Raji (cell line): Measurements from ENCODE around the gene OXTR.

Experiments
- POLR2A ChIP-seq: IDR thresholded peaks from 2 replicates; pipeline ENCODE4 v1.6.1; 2011; ENCODE audit warnings: low read depth, low read length, control low read depth; ENCODE audit not compliant: insufficient read depth

Gene OXTR

DNA sequence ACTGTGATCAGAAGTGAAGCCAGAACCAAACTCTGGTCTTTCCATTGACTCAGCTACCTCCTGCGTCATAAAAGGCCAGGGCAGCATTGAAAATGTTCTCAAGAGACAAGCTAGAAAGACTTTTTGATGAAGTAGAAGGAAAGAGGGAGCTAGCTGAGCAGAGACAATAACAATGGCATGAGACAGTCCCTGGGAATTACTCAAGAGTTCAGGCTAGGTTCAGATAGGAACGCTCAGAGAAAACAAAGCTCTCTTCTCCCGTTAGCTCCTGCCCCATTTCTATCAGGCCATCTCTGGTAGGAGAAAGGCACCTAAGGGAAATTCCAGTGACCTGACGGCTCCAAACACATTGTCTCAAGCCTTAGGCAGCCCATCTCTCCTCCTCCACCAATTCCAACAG lies 7.0 kb upstream of the OXTR start:
- no peak for TF ChIP-seq POLR2A

DNA sequence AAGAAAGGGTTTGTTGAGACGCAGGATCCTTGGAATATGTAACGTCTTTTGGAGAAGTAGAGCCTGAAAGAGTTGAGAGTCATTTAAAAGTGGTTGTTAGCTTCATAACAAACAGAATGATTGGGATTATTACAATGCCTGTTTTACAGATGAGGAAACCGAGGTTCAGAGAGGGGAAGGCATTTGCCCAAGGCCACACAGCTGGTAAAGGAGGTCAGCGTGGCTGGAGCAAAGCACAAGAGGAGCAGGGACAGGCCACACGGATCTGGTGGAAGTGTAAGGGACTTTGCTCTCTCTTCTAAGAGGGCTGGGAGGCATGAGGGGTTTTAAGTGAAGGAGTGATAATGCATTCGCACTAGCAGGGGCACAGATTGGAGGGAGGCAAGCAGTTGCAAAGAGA lies 6.2 kb upstream of the OXTR start:
- no peak for TF ChIP-seq POLR2A

DNA sequence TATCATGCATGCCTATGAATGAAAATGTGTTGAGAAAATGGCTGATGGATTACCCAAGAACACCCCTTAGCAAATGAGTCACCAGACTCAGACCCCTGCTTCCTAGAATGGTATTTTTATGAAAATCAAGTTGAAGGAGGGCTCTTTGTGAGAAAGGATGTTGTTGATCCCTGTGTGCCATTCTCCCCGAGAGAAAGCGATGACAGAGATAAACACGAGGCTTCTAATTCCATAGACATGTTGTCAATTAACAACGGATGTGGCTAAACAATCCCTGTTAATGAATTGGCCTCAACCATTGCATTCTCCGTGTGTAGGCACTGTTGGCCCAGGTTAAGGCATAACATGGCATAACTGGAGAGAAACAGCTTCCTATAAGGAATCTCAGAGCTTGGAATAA lies 5.8 kb upstream of the OXTR start:
- TF ChIP-seq POLR2A, result no peak

DNA sequence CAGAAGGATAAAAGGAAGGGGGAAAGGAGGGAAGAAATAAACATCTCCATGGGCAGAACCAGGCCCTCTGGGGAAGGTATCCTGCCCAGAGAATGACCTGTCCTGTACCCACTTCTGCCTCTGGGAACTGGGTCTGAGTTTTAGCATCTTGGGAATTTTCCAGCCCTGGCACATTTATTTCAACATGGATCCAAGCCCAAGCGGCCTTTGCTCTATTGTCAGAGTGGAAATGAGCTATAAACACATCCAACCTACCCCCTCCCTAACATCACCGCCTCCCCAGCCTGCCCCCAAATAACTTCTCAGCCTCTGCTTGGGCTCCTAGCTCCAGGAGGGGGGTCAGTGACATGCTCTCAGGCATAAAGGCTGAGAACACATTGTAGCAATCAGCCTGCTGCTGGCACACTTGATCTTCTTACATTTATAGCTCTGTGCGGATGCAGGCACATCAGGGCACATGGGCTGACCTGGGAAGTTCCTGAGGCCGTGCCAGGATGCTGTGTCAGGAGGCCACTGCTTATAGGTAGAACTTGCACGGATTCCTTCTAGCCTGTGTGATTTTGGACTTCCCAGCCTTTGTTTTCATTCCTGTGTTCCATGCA lies 4.6 kb upstream of the OXTR start:
- no peak for TF ChIP-seq POLR2A

DNA sequence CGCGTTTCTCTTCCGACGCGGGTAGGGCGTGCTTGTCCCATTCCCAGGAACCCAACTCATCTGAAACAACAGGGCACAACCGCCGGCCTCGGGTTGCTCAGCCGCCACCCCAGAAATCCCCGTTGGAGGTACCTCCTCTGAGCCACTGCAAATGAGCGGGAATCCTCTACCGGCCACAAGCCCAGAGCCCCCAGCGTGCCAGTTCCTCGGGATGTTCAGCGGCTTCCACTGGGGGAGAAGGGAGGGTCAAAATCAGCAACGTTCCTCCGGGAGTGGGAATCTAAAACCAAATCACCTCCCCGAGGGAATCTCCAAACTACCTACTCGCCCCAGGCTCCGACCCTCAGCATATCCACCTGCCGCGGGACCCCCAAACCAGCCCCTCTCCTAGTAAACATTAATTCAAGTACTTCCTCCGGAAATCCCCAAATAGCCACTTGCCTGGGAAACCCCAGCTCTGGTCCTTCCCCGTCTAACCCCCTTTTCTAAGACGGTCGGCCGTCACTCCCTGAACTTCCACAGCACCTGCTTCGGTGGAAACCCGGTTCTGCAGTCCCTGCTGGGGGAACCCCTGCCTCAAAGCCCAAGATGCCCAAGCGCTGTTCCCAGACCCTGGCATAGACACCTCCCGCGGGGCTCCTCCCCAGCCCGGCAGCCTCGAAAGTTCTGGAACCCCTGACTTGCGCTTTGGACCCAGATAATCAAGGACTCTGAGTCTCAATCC lies 887 bp downstream of the OXTR start:
- TF ChIP-seq POLR2A, result no peak

DNA sequence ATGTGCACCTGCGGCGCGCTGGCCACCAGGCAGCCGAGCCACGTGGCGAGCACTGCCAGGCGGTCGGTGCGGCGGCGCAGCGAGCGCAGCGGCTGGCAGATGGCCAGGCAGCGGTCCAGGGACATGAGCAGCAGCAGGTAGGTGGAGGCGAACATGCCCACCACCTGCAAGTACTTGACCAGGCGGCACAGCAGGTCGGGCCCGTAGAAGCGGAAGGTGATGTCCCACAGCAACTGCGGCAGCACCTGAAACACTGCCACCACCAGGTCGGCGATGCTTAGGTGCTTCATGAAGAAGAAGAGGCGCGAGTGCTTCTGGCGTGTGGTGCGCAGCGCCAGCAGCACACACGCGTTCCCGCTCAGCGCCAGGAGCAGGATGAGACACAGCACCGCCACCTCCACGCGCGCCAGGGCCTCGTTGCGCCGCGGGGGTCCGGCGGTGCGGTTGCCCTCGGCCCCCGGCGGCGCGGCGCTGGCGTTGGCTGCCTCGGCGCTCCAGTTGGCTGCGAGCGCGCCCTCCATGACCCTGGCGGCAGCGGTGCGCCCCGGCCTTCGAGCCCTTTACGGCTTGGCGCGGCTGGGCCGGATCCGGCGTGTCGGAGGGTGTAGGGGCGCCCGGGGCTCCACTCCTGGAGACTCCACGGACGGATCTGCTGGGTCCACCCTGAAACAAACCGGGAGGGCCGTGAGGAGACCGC lies 1.6 kb downstream of the OXTR start:
- TF ChIP-seq POLR2A, result no peak

DNA sequence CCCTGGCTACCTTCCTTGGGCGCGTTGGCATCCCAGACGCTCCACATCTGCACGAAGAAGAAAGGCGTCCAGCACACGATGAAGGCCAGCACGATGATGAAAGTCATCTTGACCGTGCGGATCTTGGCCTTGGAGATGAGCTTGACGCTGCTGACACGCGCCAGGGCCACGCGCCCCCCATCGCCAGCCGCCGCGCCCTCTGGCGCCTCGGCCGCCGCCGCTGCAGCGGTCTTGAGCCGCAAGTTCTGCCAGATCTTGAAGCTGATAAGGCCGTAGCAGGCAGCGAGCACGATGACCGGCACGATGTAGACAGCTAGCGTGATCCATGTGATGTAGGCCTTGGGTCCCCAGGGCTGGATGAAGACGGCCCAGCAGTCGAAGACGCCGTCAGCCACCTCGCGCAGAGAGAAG lies 2.2 kb downstream of the OXTR start:
- no peak for TF ChIP-seq POLR2A

DNA sequence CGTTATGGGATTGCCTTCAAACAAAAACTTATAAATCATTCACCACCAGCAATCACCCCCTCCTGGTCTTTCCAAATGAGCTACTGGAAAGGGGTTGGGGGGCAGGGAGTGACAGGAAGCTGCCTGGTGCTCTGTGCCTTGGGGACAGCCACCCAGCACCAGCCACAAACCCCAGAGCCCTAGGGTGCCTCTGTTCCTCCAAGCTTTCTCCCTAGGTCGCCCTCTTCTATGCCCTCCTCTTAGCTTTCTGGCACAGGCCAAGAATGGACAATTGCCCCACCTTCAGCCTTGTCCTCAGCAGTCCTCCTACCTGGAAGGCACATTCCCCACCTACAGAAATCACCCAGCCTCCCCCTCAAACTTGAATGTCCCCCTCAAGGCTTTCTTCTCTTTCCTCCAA lies 3.3 kb downstream of the OXTR start:
- TF ChIP-seq POLR2A, result no peak

DNA sequence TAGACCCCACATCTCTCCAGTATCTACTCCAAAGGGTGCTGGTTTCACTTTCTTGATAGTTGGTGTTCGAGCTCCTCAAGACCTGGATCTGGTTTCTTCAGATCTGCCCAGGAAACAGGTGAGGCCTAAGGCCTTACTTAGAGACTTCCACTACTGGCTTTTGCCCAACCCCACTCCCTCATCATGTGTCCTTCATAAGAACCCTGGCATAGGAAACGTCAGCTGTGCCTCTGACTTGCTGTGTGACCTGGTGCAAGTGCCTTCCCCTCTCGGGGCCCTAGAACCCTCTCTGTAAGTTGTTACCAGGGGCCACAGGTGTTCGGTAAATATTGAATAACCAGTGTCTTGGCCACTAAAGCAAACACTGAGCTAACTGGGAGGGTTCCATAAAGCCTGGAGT lies 3.9 kb downstream of the OXTR start:
- no peak for TF ChIP-seq POLR2A

DNA sequence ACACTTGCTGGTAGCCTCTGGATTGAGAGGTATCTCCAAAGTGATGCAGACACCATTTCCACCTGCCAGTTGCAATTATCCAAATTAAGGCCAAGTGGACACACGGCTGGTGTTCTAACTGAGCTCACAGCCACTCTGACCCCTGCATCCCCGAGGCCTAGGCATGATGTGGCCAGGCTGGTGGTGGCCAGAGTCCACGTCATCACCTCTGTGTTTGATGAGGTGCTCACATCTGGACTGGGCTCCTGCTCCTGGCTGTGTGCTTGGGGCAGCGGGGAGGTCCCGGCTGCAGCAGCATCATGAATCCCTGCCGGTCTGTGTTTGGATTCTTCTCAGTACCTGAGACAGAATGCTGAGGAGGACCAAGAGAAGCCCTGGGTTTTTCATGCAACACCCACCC lies 4.9 kb downstream of the OXTR start:
- TF ChIP-seq POLR2A, result no peak

DNA sequence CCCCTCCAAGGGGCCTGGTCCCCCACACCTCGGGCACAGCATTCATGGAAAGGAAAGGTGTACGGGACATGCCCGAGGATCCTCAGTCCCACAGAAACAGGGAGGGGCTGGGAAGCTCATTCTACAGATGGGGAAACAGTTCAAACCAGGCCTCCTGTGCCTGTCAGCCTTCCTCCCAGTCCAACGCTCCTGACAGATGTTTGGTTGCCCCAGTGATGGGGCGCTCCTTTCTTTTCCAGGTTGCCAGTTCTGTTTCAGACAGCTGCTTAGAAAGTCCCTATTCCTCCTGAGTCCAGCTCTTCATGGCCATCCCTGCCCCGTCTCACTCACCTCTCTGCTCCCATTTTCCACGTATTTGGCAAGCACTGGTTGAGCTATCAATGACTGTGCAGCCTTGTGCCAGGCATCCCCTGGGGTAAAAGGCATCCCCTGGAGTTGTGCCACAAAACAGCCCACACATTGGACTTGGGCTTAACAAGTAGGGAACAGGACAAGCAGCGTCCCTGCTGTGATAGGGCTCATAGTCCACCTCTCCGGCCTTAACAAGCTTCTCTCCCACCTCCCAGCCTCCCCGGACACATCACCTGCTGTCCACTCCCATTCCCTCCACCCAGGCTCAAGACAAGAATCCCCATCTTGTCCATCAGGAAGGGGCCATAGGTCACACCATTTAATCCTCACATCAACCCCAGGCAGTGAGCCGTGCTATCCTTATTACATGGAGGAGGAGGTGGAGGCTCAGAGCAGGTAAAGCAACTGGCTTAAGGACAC lies 6.6 kb downstream of the OXTR start:
- TF ChIP-seq POLR2A, result no peak

DNA sequence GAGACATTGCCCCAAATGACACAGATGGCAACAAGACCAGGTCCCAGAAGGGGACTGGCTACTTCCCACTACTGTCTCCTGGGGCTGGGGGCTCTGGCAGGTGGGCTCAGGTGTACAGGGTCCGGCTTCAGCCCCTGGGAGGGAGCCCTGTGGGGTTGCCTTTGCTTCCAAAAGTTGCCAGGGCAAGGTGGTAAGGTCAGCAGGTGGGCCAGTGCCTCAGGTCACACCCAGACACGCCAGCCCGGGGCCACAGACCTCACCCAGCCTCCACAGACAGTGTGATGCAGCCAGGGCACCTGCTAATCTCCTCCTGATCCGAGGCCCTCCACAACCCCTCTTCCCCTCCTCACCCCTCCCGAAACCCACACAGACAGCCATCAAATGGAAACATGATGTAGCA lies 7.5 kb downstream of the OXTR start:
- TF ChIP-seq POLR2A, result no peak

DNA sequence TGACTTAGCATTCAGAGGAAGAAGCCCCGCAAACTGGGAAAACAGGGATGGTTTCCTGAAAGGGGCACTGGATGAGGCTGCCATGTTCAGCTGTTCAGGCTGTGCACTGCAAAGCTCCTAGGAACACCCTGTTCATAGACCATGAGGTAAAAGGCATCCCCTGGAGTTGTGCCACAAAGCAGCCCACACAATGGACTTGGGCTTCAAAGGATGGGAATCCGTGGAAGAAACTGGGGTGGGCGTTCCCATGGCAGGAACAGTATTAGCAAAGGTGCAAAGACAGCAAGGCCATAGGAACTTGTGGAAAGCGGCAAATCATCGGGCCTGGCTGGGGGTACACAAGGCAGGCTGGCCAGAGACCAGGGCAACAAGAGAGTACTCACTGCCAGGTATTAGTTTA lies 8.9 kb downstream of the OXTR start:
- no peak for TF ChIP-seq POLR2A

DNA sequence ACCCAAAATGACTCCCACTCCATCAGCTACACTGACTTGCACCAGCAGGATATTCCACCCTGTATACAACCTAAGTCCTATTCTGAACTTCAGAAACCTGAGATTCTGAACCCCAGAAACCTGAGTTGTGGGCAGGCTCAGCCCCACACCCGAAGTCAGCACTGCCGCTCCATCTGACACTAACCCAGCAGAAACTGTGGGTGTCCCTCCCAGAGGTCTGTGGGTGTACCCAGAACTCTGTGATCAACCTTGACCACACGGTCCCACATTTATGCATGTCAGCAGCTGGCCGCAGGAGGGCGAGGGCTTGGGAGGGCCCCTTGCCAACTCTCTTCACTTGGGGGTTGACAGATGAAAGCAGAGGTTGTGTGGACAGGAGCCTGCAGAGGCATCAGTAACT lies 9.3 kb downstream of the OXTR start:
- no peak for TF ChIP-seq POLR2A

DNA sequence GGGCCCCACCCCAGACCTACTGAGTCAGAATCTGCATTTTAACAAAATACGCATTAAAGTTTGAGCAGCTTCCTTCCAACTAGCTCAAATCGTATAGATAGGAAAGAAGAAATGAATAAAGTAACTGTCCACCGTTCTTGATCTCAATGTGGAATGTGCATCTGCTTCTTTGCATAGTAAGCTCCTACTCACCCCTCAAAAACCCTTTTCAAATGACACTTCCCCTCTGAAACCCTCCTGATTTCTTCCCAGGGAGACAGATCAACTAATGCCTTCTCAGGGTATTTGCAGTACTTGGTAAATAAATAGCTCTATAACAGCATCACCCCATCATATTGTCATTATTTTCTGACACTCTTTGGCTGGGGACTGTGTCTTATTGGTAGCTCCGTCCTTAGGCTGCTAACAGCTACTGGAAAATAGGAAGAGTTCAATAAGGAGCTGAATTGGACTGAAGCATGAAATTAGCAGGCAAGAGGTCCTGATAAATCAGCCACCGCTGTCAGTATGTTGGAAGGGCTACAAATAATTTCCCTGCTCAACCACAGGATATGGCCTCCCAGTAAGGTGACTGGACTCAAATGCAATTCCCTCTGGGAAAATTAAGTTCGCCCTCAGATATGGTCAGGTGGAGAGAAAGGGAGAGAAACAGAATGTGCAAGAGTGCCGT lies 10.2 kb downstream of the OXTR start:
- no peak for TF ChIP-seq POLR2A

DNA sequence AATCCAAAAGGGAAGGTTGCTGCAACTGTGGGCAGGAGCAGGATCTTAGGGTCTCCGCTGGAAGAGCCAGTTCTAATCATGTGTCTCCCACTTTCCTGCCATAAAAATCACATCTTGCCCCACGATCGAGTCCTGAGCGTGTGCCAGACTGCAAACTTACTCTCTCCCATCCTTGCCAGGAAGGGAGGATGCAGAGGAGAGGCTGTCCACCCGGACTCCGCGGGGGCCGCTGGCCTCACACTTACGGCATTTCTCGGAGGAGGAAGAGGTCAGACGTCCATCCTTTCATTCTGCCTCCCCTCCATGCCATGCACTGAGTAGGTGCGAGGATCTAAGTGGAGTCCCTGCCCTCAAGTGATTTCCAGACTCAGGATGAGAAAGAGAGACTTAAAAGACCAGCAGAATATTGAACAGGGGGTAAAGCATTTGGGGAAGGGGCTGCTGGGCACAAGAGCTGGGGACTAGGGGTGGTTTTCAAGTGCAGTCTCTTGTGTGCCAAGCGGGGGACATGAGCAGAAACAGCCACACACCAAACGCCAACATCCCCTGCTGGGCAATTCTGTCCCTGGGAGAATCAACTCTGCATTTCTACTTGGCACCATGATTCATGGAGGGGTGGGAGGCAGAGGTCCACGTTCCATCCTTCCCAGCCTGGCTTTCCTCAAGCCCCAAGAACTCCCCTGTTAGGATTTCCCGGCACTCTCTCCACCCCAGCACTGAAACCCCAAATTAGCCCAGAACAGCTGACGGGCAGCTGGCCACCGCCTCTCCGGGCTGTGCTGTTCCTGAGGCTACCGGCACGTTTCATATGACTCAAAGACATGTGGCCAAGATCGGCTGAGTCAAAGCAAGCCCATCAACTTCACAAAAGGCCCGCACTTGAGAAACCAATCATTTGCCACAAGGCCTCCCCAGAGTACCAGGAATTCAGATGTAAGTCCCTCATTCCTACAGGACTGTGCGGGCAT lies 11.6 kb downstream of the OXTR start:
- TF ChIP-seq POLR2A, result no peak
